B cell (primary cell): Measurements from ENCODE around the gene MIDN. TPM values are rescaled to one million over a fixed set of nuclear protein-coding genes. Genes with fewer than 3 reads are reported as not detected.

ENCODE experiments used
- ATAC-seq: fragments of 200-7000 bp; cut with Tn5 transposase; one replicate; pipeline ENCODE4 v1.10.0; 2021; ENCODE audit warnings: low read depth, mild to moderate bottlenecking, moderate number of reproducible peaks, moderate library complexity
- CTCF ChIA-PET: fragments of 350-600 bp; sonication (Branson Sonifier 250); formaldehyde crosslinking; loops from one replicate; lab custom pipeline; 2021; ENCODE audit warnings: antibody characterized with exemption, inconsistent platforms; lab: Charles Lee
- POLR2A ChIA-PET: fragments of 350-600 bp; sonication (Branson Sonifier 250); formaldehyde crosslinking; loops from one replicate; lab custom pipeline; 2021; ENCODE audit warnings: antibody characterized with exemption; lab: Charles Lee
- DNase-seq: peaks from one replicate; pipeline ENCODE4 v3.0.0; 2013
- H2AFZ ChIP-seq: 2 replicates; pipeline ENCODE4 v1.6.1; 2012; ENCODE audit warnings: mild to moderate bottlenecking, low read depth, low read length; ENCODE audit not compliant: insufficient read depth, poor library complexity, severe bottlenecking
- H3K27ac ChIP-seq, 2 donors: 1 replicate in 1 of 2; 2 replicates in 1 of 2; pipeline ENCODE4 v1.5.1; 2012 to 2013; ENCODE audit warnings: low read length in 2 of 2, mild to moderate bottlenecking in 2 of 2, moderate library complexity in 1 of 2
- H3K27me3 ChIP-seq, 4 experiments: fragments of 200-600 bp in 1 of 4; sonication (generic) in 1 of 4; replicated peaks in 1 of 4; 1 replicate in 2 of 4; 2 replicates in 2 of 4; pipeline versions ENCODE4 v1.6.1 to v1.7.0; 2013 to 2016; ENCODE audit warnings: low read length in 3 of 4, mild to moderate bottlenecking in 2 of 4, mixed read lengths in 1 of 4, moderate library complexity in 1 of 4; ENCODE audit not compliant: insufficient read depth in 4 of 4, control insufficient read depth in 3 of 4; ENCODE audit errors: control extremely low read depth in 1 of 4
- H3K36me3 ChIP-seq, 2 experiments: replicated peaks in 1 of 2; 1 replicate in 1 of 2; 2 replicates in 1 of 2; pipeline versions ENCODE4 v1.6.1 to v1.7.1; 2013; ENCODE audit warnings: low read length in 1 of 2; ENCODE audit not compliant: insufficient read depth in 2 of 2, control insufficient read depth in 1 of 2; ENCODE audit errors: control extremely low read depth in 1 of 2, extremely low read depth in 1 of 2
- H3K4me1 ChIP-seq, 2 donors: fragments of 200-600 bp in 1 of 2; sonication (generic) in 1 of 2; 1 replicate in 1 of 2; 2 replicates in 1 of 2; pipeline versions ENCODE4 v1.5.1 to v1.6.1; 2013 to 2017; ENCODE audit warnings: low read length in 2 of 2; ENCODE audit not compliant: control insufficient read depth in 2 of 2, insufficient read depth in 2 of 2
- H3K4me2 ChIP-seq: replicated peaks from 2 replicates; pipeline ENCODE3; 2012; ENCODE audit warnings: mild to moderate bottlenecking, low read depth, low read length; ENCODE audit not compliant: poor library complexity, severe bottlenecking
- H3K4me3 ChIP-seq, 5 experiments: fragments of 200-600 bp in 1 of 5; sonication (generic) in 1 of 5; 1 replicate in 3 of 5; 2 replicates in 2 of 5; pipeline versions ENCODE4 v1.5.1 to v1.7.0; 2011 to 2016; ENCODE audit warnings: low read length in 4 of 5, mild to moderate bottlenecking in 4 of 5, low read depth in 2 of 5, control low read depth in 1 of 5, moderate library complexity in 1 of 5; ENCODE audit not compliant: insufficient read depth in 1 of 5; ENCODE audit errors: control extremely low read depth in 1 of 5, extremely low read depth in 1 of 5
- H3K79me2 ChIP-seq: fragments of 200-600 bp; sonication (generic); one replicate; pipeline ENCODE4 v1.6.0; 2016; ENCODE audit warnings: low read length; ENCODE audit not compliant: control insufficient read depth, insufficient read depth
- H3K9ac ChIP-seq: fragments of 200-600 bp; sonication (generic); 2 replicates; pipeline ENCODE4 v1.6.1; 2017; ENCODE audit warnings: mild to moderate bottlenecking, low read length, moderate library complexity
- H3K9me3 ChIP-seq, 3 donors: one replicate each; pipeline versions ENCODE4 v1.6.1 to v1.7.1; 2013; ENCODE audit warnings: low read length in 2 of 3; ENCODE audit not compliant: control insufficient read depth in 2 of 3, insufficient read depth in 1 of 3; ENCODE audit errors: control extremely low read depth in 1 of 3
- H4K20me1 ChIP-seq: 2 replicates; pipeline ENCODE4 v1.6.0; 2012; ENCODE audit warnings: mild to moderate bottlenecking, low read length; ENCODE audit not compliant: insufficient read depth, control insufficient read depth, poor library complexity, severe bottlenecking
- H3K27ac Mint-ChIP-seq: one replicate; pipeline ENCODE4 v1.8.0; 2021; ENCODE audit warnings: mixed read lengths
- H3K27me3 Mint-ChIP-seq: one replicate; pipeline ENCODE4 v1.8.0; 2021; ENCODE audit warnings: mixed read lengths
- H3K4me1 Mint-ChIP-seq: one replicate; pipeline ENCODE4 v1.8.0; 2021; ENCODE audit warnings: mixed read lengths
- H3K4me3 Mint-ChIP-seq: one replicate; pipeline ENCODE4 v1.8.0; 2021; ENCODE audit warnings: mixed read lengths
- H3K9me3 Mint-ChIP-seq: one replicate; pipeline ENCODE4 v1.8.0; 2022; ENCODE audit warnings: mixed read lengths; ENCODE audit not compliant: insufficient read depth
- CTCF ChIP-seq: fragments of 200-600 bp; IDR thresholded peaks from one replicate; pipeline ENCODE4 v1.8.0; 2022; ENCODE audit warnings: antibody characterized with exemption, mild to moderate bottlenecking
- EZH2 ChIP-seq: IDR thresholded peaks from 2 replicates; pipeline ENCODE4 v1.6.1; 2012; ENCODE audit warnings: borderline replicate concordance, low read depth, mild to moderate bottlenecking, moderate library complexity, low read length; ENCODE audit not compliant: insufficient read depth, poor library complexity, severe bottlenecking
- WGBS: methylation state at CpG from one replicate; pipeline ENCODE4 v1.1.5; 2013; ENCODE audit warnings: missing lambda C conversion rate; ENCODE audit not compliant: insufficient coverage; 5-methylcytosine and 5-hydroxymethylcytosine counted together
- intact Hi-C: fragments of 100-400 bp; cut with micrococcal nuclease; formaldehyde crosslinking; loops from one replicate; pipeline ENCODE4 v1.10.0; 2022
- polyA plus RNA-seq: library from polyadenylated mRNA; depleted of rRNA; stranded (reverse); fragments of >200 nt; gene quantifications from 2 replicates; pipeline ENCODE4 v1.2.3, GENCODE V29; 2012
- total RNA-seq, 2 donors: library from RNA; stranded (reverse); fragments of 120-200 nt in 1 of 2; gene quantifications; 1 replicate in 1 of 2; 2 replicates in 1 of 2; pipeline versions ENCODE4 v1.2.3 to v1.2.4, GENCODE V29; 2013 to 2022

The MIDN gene
- total and polyA plus RNA-seq, 2 donors (not counting 1 experiment from before 2014, with no cell fraction given): 98.5 to 156 TPM

DNA sequence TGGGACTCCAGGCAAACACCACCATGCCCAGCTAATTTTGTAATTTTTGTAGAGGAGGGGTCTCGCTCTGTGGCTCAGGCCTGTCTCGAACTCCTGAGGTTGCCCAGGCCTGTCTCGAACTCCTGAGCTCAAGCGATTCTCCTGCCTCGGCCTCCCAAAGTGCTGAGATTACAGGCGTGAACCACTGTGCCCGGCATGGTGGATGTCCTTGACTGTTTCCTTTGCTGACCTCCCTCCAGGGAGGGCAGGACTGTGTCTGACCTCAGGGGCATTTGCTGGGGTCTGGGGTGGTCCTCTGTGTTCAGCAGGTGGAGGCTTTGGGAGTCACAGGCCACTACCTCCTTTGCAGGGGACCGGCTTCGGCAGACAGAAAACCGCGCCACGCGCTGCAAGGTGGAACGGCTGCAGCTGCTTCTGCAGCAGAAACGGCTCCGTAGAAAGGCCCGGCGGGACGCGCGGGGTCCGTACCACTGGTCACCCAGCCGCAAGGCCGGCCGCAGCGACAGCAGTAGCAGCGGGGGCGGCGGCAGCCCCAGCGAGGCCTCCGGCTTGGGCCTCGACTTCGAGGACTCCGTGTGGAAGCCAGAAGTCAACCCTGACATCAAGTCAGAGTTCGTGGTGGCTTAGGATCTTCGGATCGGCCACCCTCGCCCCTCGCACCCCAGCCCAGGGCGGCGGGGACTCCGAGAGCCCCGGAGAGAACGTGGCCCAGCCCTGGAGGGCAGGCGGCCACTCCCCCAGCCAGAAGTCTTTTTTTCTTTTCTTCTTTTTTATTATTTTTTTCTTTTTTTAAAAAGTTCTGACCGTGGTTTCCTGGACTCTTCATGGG lies 8.5 kb downstream of the MIDN start:
- intact Hi-C loops: no loop called here
- ChIA-PET CTCF (interaction anchor here (1.3 to 5.8 kb wide), 3 partner anchors 8 to 12 kb away, joined by 4 to 113 read pairs (median 18); no protein-coding TSS in a partner anchor), POLR2A (interaction anchor here (0.6 to 10.7 kb wide), 2 partner anchors 8 to 1450 kb away, joined by 5 to 305 read pairs; partner anchors contain the start of gene CIRBP)
- Histone ChIP-seq H3K4me2 (no peak overlapping the region), H3K9me3 (no peaks in the 10 kb centered on the region), H3K27me3 (no peaks in the 10 kb centered on the region), H4K20me1 (peaks cover 52% of the 10 kb centered on the region), H3K36me3 (peaks cover 0 to 44% of the 10 kb centered on the region in 2 experiments), H3K4me1 (peaks cover 54 to 91% of the 10 kb centered on the region in 2 donors), H3K27ac (no peak overlapping the region), H3K79me2 (peaks cover 62% of the 10 kb centered on the region), H3K9ac (no peak overlapping the region), H2AFZ (no peak overlapping the region), H3K4me3 (no peak overlapping the region)
- H3K9me3 Mint-ChIP-seq: no peaks in the 10 kb centered on the region
- H3K4me1 Mint-ChIP-seq: peaks cover 71% of the 10 kb centered on the region
- DNase-seq (no peak), ATAC-seq (no peak)
- no peaks in the 10 kb centered on the region for H3K27me3 Mint-ChIP-seq
- peak overlapping the region; percentile 59 for H3K4me3 Mint-ChIP-seq
- TF ChIP-seq CTCF (no peak), EZH2 (no peak)
- WGBS: 87% methylated on average over 40 of the region's 46 CpGs
- H3K27ac Mint-ChIP-seq: peak overlapping the region; percentile 81
